ENCODE data around the gene SPINK2. TPM values are rescaled to one million over a fixed set of nuclear protein-coding genes. Genes with fewer than 3 reads are reported as not detected.

Gene SPINK2
- total RNA-seq, 4 donors from 2014 or later, result not detected

DNA sequence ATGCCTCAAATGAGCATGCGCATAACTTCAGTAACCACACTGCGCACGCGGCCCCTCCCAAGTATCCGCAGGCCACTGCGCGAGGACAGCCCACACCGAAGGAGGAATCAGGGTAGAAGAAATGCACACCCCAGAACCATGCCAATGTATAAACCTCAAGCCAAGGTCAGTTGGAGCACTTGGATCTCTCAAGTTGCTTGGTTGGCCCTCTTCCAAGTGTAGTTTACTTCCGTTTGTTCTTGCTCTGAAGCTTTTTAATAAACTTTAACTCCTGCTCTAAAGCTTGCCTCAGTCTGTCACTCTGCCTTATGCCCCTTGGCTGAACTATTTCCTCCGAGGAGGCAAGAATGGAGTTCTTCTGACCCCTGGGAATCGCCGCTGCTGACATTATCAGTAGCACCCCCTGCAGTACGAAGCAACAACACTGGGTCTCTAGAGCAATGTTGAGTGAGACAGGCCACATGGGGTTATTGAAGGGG is 22.0 kb upstream of the SPINK2 start:
- no peak for TF ChIP-seq POLR2A (IDR thresholded peaks at IDR 0.05)
- no peak for TF ChIP-seq CTCF (IDR thresholded peaks at IDR 0.05)
- Histone ChIP-seq H3K36me3 (no peaks in the 10 kb centered on the region), H3K4me3 (no peak overlapping the region), H3K4me1 (no peaks in the 10 kb centered on the region), H3K9me3 (no peaks in the 10 kb centered on the region), H3K27ac (no peak overlapping the region), H3K27me3 (no peaks in the 10 kb centered on the region)
- DNase-seq, result no peak

- Histone ChIP-seq H3K9me3 (no peaks in the 10 kb centered on the region), H3K4me1 (no peaks in the 10 kb centered on the region), H3K4me3 (no peak overlapping the region), H3K36me3 (no peaks in the 10 kb centered on the region), H3K27me3 (no peaks in the 10 kb centered on the region), H3K27ac (no peak overlapping the region)
- DNase-seq, result no peak
- TF ChIP-seq POLR2A (IDR thresholded peaks at IDR 0.05) (no peak), CTCF (IDR thresholded peaks at IDR 0.05) (no peak)
Observed at GRCh38 chr4:56840559-56840958, 19.1 kb upstream of the SPINK2 start.

DNA sequence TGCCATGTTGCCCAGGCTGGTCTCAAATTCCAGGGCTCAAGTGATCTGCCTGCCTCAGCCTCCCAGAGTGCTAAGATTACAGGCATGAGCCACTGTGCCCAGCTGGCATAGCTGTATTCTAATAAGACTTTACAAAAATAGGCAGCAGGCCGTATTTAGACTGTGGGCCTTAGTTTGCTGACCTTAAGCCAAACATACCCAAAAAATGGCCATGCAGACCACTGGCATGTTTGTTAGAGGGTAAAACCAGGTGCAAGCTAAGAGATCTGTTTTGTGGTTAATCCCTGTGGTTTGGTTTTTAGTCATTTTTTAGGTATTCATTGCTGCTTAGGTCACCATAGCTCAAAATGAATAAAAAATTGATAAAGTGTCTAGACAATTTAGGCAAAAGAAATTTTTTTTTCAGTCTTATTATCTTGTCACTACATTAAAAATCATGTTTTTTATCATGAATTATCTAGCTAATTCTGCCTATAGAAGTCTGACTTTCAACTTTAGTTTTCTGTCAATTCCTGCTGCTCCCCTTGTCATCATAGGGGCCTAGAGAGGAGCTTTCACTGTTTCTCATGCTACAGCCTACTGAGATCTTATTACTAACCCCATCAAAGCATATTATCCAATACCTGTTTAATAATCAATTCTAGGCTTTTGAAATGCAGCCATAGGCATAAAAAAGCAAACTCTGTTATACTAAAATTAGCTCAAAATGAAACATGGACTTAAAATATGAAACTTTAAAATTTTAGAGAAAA is 7.5 kb upstream of the SPINK2 start:
- no peaks in the 10 kb centered on the region for H3K36me3 ChIP-seq
- no peak overlapping the region for H3K27ac ChIP-seq
- no peaks in the 10 kb centered on the region for H3K27me3 ChIP-seq
- TF ChIP-seq POLR2A (IDR thresholded peaks at IDR 0.05), result no peak
- TF ChIP-seq CTCF (IDR thresholded peaks at IDR 0.05), result no peak
- no peak for DNase-seq
- no peaks in the 10 kb centered on the region for H3K4me1 ChIP-seq
- no peak overlapping the region for H3K4me3 ChIP-seq
- no peaks in the 10 kb centered on the region for H3K9me3 ChIP-seq

DNA sequence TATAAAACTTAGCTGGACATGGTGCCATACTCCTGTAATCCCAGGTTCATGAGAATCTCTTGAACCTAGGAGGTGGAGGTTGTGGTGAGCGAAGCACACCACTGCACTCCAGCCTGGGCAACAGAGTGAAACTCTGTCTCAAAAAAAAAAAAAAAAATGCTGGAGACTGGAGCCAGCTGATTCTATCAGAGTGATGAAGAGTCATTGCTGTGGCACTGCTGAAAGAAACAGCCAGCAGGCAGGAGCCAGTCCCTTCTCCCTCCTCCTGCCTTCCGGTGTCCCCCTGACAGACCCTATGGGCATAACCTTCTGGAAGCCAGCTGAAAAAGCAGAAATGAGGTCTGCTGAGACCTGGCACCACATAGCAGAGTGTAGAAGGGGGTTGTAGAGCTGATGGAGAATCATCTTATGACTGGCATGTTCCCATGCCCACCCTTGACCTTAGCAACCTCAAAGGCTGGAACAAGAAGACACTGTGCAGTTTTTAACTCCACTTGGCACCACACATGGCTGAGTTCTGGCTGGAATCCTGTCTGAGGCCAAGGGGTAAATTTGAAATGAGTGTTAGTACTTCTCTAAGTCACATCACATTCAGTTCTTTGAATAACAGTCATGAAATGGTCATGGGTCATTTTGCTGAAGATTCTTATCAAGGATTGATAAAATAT is 2.6 kb upstream of the SPINK2 start:
- TF ChIP-seq CTCF (IDR thresholded peaks at IDR 0.05) (no peak), POLR2A (IDR thresholded peaks at IDR 0.05) (no peak)
- Histone ChIP-seq H3K4me3 (no peak overlapping the region), H3K4me1 (peaks cover 0 to 9% (median 0%) of the 10 kb centered on the region in 4 donors), H3K36me3 (no peaks in the 10 kb centered on the region), H3K9me3 (no peaks in the 10 kb centered on the region), H3K27ac (no peak overlapping the region), H3K27me3 (no peaks in the 10 kb centered on the region)
- DNase-seq, result no peak

DNA sequence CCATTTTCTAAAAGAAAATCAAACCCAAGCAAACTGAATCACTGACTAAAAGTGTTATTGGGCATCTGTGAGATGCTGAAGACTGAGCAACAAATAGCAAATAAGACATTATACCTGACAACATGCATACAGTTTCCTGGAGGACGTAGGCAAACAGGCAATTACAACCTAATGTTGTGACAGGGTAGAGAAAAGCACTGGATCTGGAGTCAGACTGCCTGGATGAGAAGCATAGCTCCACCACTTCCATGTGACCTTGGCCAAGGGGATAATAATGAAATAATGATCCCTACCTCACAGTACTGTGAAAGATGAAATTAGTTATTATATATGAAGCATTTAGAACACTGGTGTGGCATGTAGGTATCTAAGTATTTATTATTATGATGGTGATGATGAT is 2.7 kb downstream of the SPINK2 start:
- TF ChIP-seq CTCF (IDR thresholded peaks at IDR 0.05) (no peak), POLR2A (IDR thresholded peaks at IDR 0.05) (no peak)
- DNase-seq, result no peak
- Histone ChIP-seq H3K9me3 (no peaks in the 10 kb centered on the region), H3K4me1 (peaks cover 0 to 9% (median 4%) of the 10 kb centered on the region in 4 donors), H3K27ac (no peak overlapping the region), H3K36me3 (no peaks in the 10 kb centered on the region), H3K27me3 (no peaks in the 10 kb centered on the region), H3K4me3 (no peak overlapping the region)
